ENCODE data around the gene LPP. TPM values are rescaled to one million over a fixed set of nuclear protein-coding genes. Genes with fewer than 3 reads are reported as not detected.

LPP gene
- total and polyA plus RNA-seq, 9 donors: 15.9 to 280 (median 134) TPM

GRCh38 chr3:188807006-188807405 is 653.0 kb downstream of the LPP start:
- intact Hi-C loops (cut with DNase I): no loop called here
- H3K4me1 ChIP-seq (ENCODE audit: insufficient read depth): no peaks in the 10 kb centered on the region
- no peaks in the 10 kb centered on the region for H3K9me3 ChIP-seq
- DNase-seq: no peak
- no peak overlapping the region for H3K4me3 ChIP-seq
- no peak overlapping the region for H3K27ac ChIP-seq
- WGBS, 3 donors: 94 to 100% (median 100%) methylated on average over 1 of the region's 1 CpG
- H3K27me3 ChIP-seq: no peaks in the 10 kb centered on the region
- H3K36me3 ChIP-seq: no peaks in the 10 kb centered on the region
- TF ChIP-seq EP300 (IDR thresholded peaks at IDR 0.05) (no peak), POLR2A (IDR thresholded peaks at IDR 0.05) (no peak)

GRCh38 chr3:188812198-188812597 is 658.2 kb downstream of the LPP start:
- Histone ChIP-seq H3K36me3 (no peaks in the 10 kb centered on the region), H3K27ac (no peak overlapping the region), H3K4me1 (ENCODE audit: insufficient read depth) (no peaks in the 10 kb centered on the region), H3K4me3 (no peak overlapping the region), H3K27me3 (no peaks in the 10 kb centered on the region), H3K9me3 (no peaks in the 10 kb centered on the region)
- no peak for TF ChIP-seq CTCF (IDR thresholded peaks at IDR 0.05)
- no peak for TF ChIP-seq EP300 (IDR thresholded peaks at IDR 0.05)
- TF ChIP-seq POLR2A (IDR thresholded peaks at IDR 0.05): no peak
- no peak for DNase-seq
- 88 to 93% (median 92%) methylated on average over 1 of the region's 1 CpG for WGBS, 3 donors
- intact Hi-C loops (cut with DNase I): no loop called here

- Histone ChIP-seq H3K27ac (no peak overlapping the region), H3K27me3 (no peaks in the 10 kb centered on the region), H3K36me3 (no peaks in the 10 kb centered on the region), H3K4me3 (no peak overlapping the region), H3K9me3 (no peaks in the 10 kb centered on the region), H3K4me1 (ENCODE audit: insufficient read depth) (no peaks in the 10 kb centered on the region)
- 95 to 100% (median 97%) methylated on average over 2 of the region's 2 CpGs for WGBS, 3 donors
- intact Hi-C loops (cut with DNase I): no loop called here
- no peak for DNase-seq
- TF ChIP-seq EP300 (IDR thresholded peaks at IDR 0.05) (no peak), POLR2A (IDR thresholded peaks at IDR 0.05) (no peak), CTCF (IDR thresholded peaks at IDR 0.05) (no peak)
Measured at GRCh38 chr3:188814581-188814980, 660.6 kb downstream of the LPP start.

GRCh38 chr3:188817103-188817934 is 663.4 kb downstream of the LPP start:
- Histone ChIP-seq H3K9me3 (no peaks in the 10 kb centered on the region), H3K36me3 (no peaks in the 10 kb centered on the region), H3K4me1 (ENCODE audit: insufficient read depth) (no peaks in the 10 kb centered on the region), H3K4me3 (no peak overlapping the region), H3K27ac (no peak overlapping the region), H3K27me3 (no peaks in the 10 kb centered on the region)
- intact Hi-C loops (cut with DNase I): no loop called here
- DNase-seq: no peak
- 73 to 84% (median 75%) methylated on average over 7 of the region's 7 CpGs for WGBS, 3 donors
- TF ChIP-seq POLR2A (IDR thresholded peaks at IDR 0.05) (no peak), EP300 (IDR thresholded peaks at IDR 0.05) (no peak), CTCF (IDR thresholded peaks at IDR 0.05) (no peak)

GRCh38 chr3:188817935-188818269 is 663.9 kb downstream of the LPP start:
- TF ChIP-seq EP300 (IDR thresholded peaks at IDR 0.05): no peak
- TF ChIP-seq POLR2A (IDR thresholded peaks at IDR 0.05): no peak
- no peak for TF ChIP-seq CTCF (IDR thresholded peaks at IDR 0.05)
- 91 to 94% (median 92%) methylated on average over 3 of the region's 3 CpGs for WGBS, 3 donors
- intact Hi-C loops (cut with DNase I): no loop called here
- no peak for DNase-seq
- H3K27ac ChIP-seq: no peak overlapping the region
- no peaks in the 10 kb centered on the region for H3K36me3 ChIP-seq
- no peak overlapping the region for H3K4me3 ChIP-seq
- no peaks in the 10 kb centered on the region for H3K9me3 ChIP-seq
- no peaks in the 10 kb centered on the region for H3K27me3 ChIP-seq
- H3K4me1 ChIP-seq (ENCODE audit: insufficient read depth): no peaks in the 10 kb centered on the region

Data from ovary (tissue), 9 donors.